HEK293 (cell line): Measurements from ENCODE around the gene ANKRD33.

Experiments used
- CTCF ChIA-PET: fragments of 350-600 bp; formaldehyde crosslinking; extraction: SDS; loops from one replicate; lab custom pipeline; 2021; ENCODE audit warnings: antibody characterized with exemption; lab: Yijun Ruan, JAX
- POLR2A ChIA-PET: fragments of 300-600 bp; formaldehyde crosslinking; extraction: SDS; loops from one replicate; lab custom pipeline; 2020; ENCODE audit warnings: antibody characterized with exemption, inconsistent platforms; lab: Yijun Ruan, JAX
- H3K27ac ChIP-seq: fragments of 200-500 bp; sonication (Bioruptor generic); 2 replicates; pipeline ENCODE4 v1.5.1; 2014; ENCODE audit warnings: low read depth, low read length, control low read depth, inconsistent platforms; ENCODE audit errors: extremely low read depth
- H3K36me3 ChIP-seq, 2 experiments: fragments of 200-500 bp in 1 of 2; sonication (Bioruptor generic) in 1 of 2; 1 replicate in 1 of 2; 2 replicates in 1 of 2; pipeline ENCODE4 v1.5.1; 2014 to 2017; ENCODE audit warnings: inconsistent platforms in 2 of 2, low read length in 2 of 2; ENCODE audit not compliant: control insufficient read depth in 2 of 2, insufficient read depth in 1 of 2
- H3K4me1 ChIP-seq: fragments of 200-500 bp; sonication (Bioruptor generic); 2 replicates; pipeline ENCODE4 v1.5.1; 2014; ENCODE audit warnings: mild to moderate bottlenecking, low read length, inconsistent platforms; ENCODE audit not compliant: control insufficient read depth, insufficient read depth
- H3K4me3 ChIP-seq: 2 replicates; pipeline ENCODE4 v1.5.1; 2011; ENCODE audit warnings: low read depth, mild to moderate bottlenecking, control low read depth, low read length, moderate library complexity
- H3K9me3 ChIP-seq: fragments of 200-500 bp; sonication (Bioruptor generic); 2 replicates; pipeline ENCODE4 v1.5.1; 2014; ENCODE audit warnings: low read depth, low read length, inconsistent platforms; ENCODE audit not compliant: control insufficient read depth, insufficient read depth
- GLI2 ChIP-seq: fragments of 450-650 bp; formaldehyde crosslinking; IDR thresholded peaks from 2 replicates; pipeline ENCODE4; 2017; ENCODE audit warnings: missing biosample characterization, missing genetic modification characterization, low read depth, borderline replicate concordance
- GLI4 ChIP-seq: fragments of 450-650 bp; formaldehyde crosslinking; IDR thresholded peaks from 2 replicates; pipeline ENCODE4 v1.5.1; 2016; ENCODE audit warnings: missing biosample characterization, missing genetic modification characterization
- GLIS2 ChIP-seq: fragments of 450-650 bp; formaldehyde crosslinking; IDR thresholded peaks from 2 replicates; pipeline ENCODE4 v1.5.1; 2016; ENCODE audit warnings: missing biosample characterization, missing genetic modification characterization
- HOXC10 ChIP-seq: sonication (generic); formaldehyde crosslinking; IDR thresholded peaks from 2 replicates; pipeline ENCODE4 v1.8.1; 2023; ENCODE audit warnings: mild to moderate bottlenecking, missing genetic modification reagents
- REPIN1 ChIP-seq: fragments of 450-650 bp; formaldehyde crosslinking; IDR thresholded peaks from 2 replicates; pipeline ENCODE4 v1.5.1; 2017; ENCODE audit warnings: missing biosample characterization, missing genetic modification characterization, low read depth
- SCRT2 ChIP-seq: fragments of 450-650 bp; formaldehyde crosslinking; IDR thresholded peaks from 2 replicates; pipeline ENCODE4 v1.5.1; 2016; ENCODE audit warnings: missing biosample characterization, missing genetic modification characterization
- SP2 ChIP-seq: fragments of 450-650 bp; formaldehyde crosslinking; IDR thresholded peaks from 2 replicates; pipeline ENCODE4 v1.5.1; 2016; ENCODE audit warnings: missing biosample characterization, missing genetic modification characterization
- YY2 ChIP-seq: fragments of 450-650 bp; formaldehyde crosslinking; IDR thresholded peaks from 2 replicates; pipeline ENCODE4 v1.5.1; 2016; ENCODE audit warnings: missing biosample characterization, missing genetic modification characterization
- ZBTB1 ChIP-seq: fragments of 450-650 bp; formaldehyde crosslinking; IDR thresholded peaks from 2 replicates; pipeline ENCODE4 v1.5.1; 2016; ENCODE audit warnings: missing biosample characterization, missing genetic modification characterization
- ZFP37 ChIP-seq: fragments of 450-650 bp; formaldehyde crosslinking; IDR thresholded peaks from 2 replicates; pipeline ENCODE4 v1.5.1; 2016; ENCODE audit warnings: missing biosample characterization, missing genetic modification characterization
- ZNF175 ChIP-seq: fragments of 450-650 bp; formaldehyde crosslinking; IDR thresholded peaks from 2 replicates; pipeline ENCODE4 v1.5.1; 2016; ENCODE audit warnings: missing biosample characterization, missing genetic modification characterization
- ZNF223 ChIP-seq: fragments of 450-650 bp; formaldehyde crosslinking; IDR thresholded peaks from 2 replicates; pipeline ENCODE4 v1.5.1; 2016; ENCODE audit warnings: missing biosample characterization, missing genetic modification characterization
- ZNF24 ChIP-seq: fragments of 450-650 bp; formaldehyde crosslinking; IDR thresholded peaks from 2 replicates; pipeline ENCODE4 v1.5.1; 2016; ENCODE audit warnings: missing biosample characterization, missing genetic modification characterization
- ZNF335 ChIP-seq: fragments of 450-650 bp; formaldehyde crosslinking; conservative IDR thresholded peaks from 2 replicates; pipeline ENCODE4 v1.5.1; 2016; ENCODE audit warnings: missing biosample characterization, missing genetic modification characterization
- ZNF341 ChIP-seq: fragments of 450-650 bp; formaldehyde crosslinking; IDR thresholded peaks from 2 replicates; pipeline ENCODE4; 2016; ENCODE audit warnings: low read depth, missing biosample characterization, missing genetic modification characterization
- ZNF423 ChIP-seq: fragments of 450-650 bp; formaldehyde crosslinking; IDR thresholded peaks from 2 replicates; pipeline ENCODE4 v1.5.1; 2016; ENCODE audit warnings: missing biosample characterization, missing genetic modification characterization
- ZNF501 ChIP-seq: fragments of 450-650 bp; formaldehyde crosslinking; IDR thresholded peaks from 2 replicates; pipeline ENCODE4 v1.5.1; 2016; ENCODE audit warnings: missing biosample characterization, missing genetic modification characterization
- ZNF510 ChIP-seq: fragments of 450-650 bp; formaldehyde crosslinking; IDR thresholded peaks from 2 replicates; pipeline ENCODE4 v1.5.1; 2018; ENCODE audit warnings: mild to moderate bottlenecking, missing genetic modification characterization, missing biosample characterization; ENCODE audit not compliant: insufficient replicate concordance
- ZNF549 ChIP-seq: fragments of 450-650 bp; IDR thresholded peaks from 2 replicates; pipeline ENCODE4 v1.5.1; 2018; ENCODE audit warnings: missing biosample characterization, missing genetic modification characterization, mild to moderate bottlenecking, inconsistent platforms, moderate library complexity
- ZNF600 ChIP-seq: fragments of 450-650 bp; formaldehyde crosslinking; IDR thresholded peaks from 2 replicates; pipeline ENCODE4 v1.5.1; 2016; ENCODE audit warnings: missing biosample characterization, missing genetic modification characterization
- ZNF768 ChIP-seq: fragments of 450-650 bp; formaldehyde crosslinking; IDR thresholded peaks from 2 replicates; pipeline ENCODE4 v1.5.1; 2018; ENCODE audit warnings: missing biosample characterization, mild to moderate bottlenecking, missing genetic modification characterization
- ZNF843 ChIP-seq: fragments of 450-650 bp; formaldehyde crosslinking; IDR thresholded peaks from 2 replicates; pipeline ENCODE4 v1.5.1; 2016; ENCODE audit warnings: missing biosample characterization, missing genetic modification characterization
- TF ChIP-seq, protein P1 (sequence below): fragments of 450-650 bp; formaldehyde crosslinking; IDR thresholded peaks from 2 replicates; pipeline ENCODE4 v1.5.1; 2017; ENCODE audit warnings: missing biosample characterization, missing genetic modification characterization
- TF ChIP-seq, protein P2 (sequence below): fragments of 450-650 bp; formaldehyde crosslinking; IDR thresholded peaks from 2 replicates; pipeline ENCODE4 v1.5.1; 2016; ENCODE audit warnings: missing biosample characterization, missing genetic modification characterization
- TF ChIP-seq, protein P3 (sequence below): fragments of 450-650 bp; formaldehyde crosslinking; IDR thresholded peaks from 2 replicates; pipeline ENCODE4 v1.5.1; 2016; ENCODE audit warnings: missing biosample characterization, missing genetic modification characterization

ANKRD33 gene

GRCh38 chr12:51844854-51845253 is 43.0 kb upstream of the ANKRD33 start (continued):
- TF ChIP-seq SP2 (tag by site-specific recombination) (no peak), YY2 (tag by site-specific recombination) (no peak)

GRCh38 chr12:51845482-51845881 is 42.4 kb upstream of the ANKRD33 start:
- TF ChIP-seq ZNF423 (tag by site-specific recombination) (no peak), ZFP37 (no peak), ZNF510 (tag by site-specific recombination) (no peak), ZNF501 (no peak), ZNF223 (tag by site-specific recombination) (no peak), ZBTB1 (tag by site-specific recombination) (no peak), ZNF24 (tag by site-specific recombination) (no peak), SCRT2 (no peak), GLI2 (tag by site-specific recombination) (no peak), REPIN1 (no peak), GLI4 (tag by site-specific recombination) (no peak), ZNF768 (tag by site-specific recombination) (no peak), ZNF175 (tag by site-specific recombination) (no peak), ZNF335 (no peak), ZNF549 (no peak), ZNF843 (no peak)
- TF ChIP-seq, protein P1, sequence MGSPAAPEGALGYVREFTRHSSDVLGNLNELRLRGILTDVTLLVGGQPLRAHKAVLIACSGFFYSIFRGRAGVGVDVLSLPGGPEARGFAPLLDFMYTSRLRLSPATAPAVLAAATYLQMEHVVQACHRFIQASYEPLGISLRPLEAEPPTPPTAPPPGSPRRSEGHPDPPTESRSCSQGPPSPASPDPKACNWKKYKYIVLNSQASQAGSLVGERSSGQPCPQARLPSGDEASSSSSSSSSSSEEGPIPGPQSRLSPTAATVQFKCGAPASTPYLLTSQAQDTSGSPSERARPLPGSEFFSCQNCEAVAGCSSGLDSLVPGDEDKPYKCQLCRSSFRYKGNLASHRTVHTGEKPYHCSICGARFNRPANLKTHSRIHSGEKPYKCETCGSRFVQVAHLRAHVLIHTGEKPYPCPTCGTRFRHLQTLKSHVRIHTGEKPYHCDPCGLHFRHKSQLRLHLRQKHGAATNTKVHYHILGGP: no peak
- TF ChIP-seq, protein P2, sequence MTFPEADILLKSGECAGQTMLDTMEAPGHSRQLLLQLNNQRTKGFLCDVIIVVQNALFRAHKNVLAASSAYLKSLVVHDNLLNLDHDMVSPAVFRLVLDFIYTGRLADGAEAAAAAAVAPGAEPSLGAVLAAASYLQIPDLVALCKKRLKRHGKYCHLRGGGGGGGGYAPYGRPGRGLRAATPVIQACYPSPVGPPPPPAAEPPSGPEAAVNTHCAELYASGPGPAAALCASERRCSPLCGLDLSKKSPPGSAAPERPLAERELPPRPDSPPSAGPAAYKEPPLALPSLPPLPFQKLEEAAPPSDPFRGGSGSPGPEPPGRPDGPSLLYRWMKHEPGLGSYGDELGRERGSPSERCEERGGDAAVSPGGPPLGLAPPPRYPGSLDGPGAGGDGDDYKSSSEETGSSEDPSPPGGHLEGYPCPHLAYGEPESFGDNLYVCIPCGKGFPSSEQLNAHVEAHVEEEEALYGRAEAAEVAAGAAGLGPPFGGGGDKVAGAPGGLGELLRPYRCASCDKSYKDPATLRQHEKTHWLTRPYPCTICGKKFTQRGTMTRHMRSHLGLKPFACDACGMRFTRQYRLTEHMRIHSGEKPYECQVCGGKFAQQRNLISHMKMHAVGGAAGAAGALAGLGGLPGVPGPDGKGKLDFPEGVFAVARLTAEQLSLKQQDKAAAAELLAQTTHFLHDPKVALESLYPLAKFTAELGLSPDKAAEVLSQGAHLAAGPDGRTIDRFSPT (tag by site-specific recombination): no peak
- TF ChIP-seq, protein P3, sequence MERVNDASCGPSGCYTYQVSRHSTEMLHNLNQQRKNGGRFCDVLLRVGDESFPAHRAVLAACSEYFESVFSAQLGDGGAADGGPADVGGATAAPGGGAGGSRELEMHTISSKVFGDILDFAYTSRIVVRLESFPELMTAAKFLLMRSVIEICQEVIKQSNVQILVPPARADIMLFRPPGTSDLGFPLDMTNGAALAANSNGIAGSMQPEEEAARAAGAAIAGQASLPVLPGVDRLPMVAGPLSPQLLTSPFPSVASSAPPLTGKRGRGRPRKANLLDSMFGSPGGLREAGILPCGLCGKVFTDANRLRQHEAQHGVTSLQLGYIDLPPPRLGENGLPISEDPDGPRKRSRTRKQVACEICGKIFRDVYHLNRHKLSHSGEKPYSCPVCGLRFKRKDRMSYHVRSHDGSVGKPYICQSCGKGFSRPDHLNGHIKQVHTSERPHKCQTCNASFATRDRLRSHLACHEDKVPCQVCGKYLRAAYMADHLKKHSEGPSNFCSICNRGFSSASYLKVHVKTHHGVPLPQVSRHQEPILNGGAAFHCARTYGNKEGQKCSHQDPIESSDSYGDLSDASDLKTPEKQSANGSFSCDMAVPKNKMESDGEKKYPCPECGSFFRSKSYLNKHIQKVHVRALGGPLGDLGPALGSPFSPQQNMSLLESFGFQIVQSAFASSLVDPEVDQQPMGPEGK (tag by site-specific recombination): no peak
- H3K4me1 ChIP-seq: peaks cover 3% of the 10 kb centered on the region; the same call in 1 of the 2 replicates
- no peaks in the 10 kb centered on the region for H3K36me3 ChIP-seq
- H3K27ac ChIP-seq: no peak overlapping the region
- ChIA-PET POLR2A (interaction anchor here (0.7 kb wide), 1 partner anchor 25 kb away, joined by 4 read pairs; no protein-coding TSS in a partner anchor), CTCF (interaction anchor here (0.5 to 1.0 kb wide), 2 partner anchors 257 to 312 kb away, joined by 3 read pairs; no protein-coding TSS in a partner anchor)
- H3K4me3 ChIP-seq: no peak overlapping the region
- H3K9me3 ChIP-seq: no peaks in the 10 kb centered on the region

DNA sequence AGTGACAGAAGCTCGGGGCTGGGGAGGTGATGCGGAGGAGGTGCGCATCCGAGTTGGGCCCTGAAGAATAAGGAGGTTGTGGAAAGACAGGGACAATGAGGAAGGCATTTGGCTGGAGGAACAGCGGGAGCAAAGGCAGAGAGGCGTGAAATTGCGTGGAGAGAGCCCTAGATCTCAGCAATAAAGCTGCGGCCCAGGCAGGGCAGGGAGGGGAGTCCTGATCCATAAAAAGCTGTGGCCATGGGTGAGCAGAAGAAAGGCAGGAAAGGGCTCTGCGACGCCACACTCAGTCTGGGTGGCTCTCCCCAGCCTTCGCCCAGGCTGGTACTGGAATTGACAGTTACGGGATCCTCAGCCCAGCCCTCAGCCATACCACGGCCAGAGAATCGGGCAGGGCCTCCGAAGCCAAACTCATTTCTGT is 41.6 kb upstream of the ANKRD33 start:
- TF ChIP-seq ZNF600 (peak; percentile 57; the same call in 1 of the 2 replicates), HOXC10 (CRISPR knock-in tag) (no peak), GLIS2 (no peak), ZNF341 (peak; percentile 57)
- TF ChIP-seq, protein P1: no peak
- ChIA-PET POLR2A (interaction anchor here (0.7 kb wide), 1 partner anchor 25 kb away, joined by 4 read pairs; no protein-coding TSS in a partner anchor), CTCF (interaction anchor here (0.5 to 1.0 kb wide), 2 partner anchors 258 to 312 kb away, joined by 3 read pairs; no protein-coding TSS in a partner anchor)
- H3K36me3 ChIP-seq: no peaks in the 10 kb centered on the region
- H3K4me3 ChIP-seq: no peak overlapping the region
- H3K4me1 ChIP-seq: peaks cover 3% of the 10 kb centered on the region; the same call in 1 of the 2 replicates
- no peak overlapping the region for H3K27ac ChIP-seq
- H3K9me3 ChIP-seq: no peaks in the 10 kb centered on the region
